Ectodermal cell (in vitro differentiated cells): ENCODE results near the gene LCP2.

Experiments used
- H3K27ac ChIP-seq: 2 replicates; pipeline ENCODE4 v1.7.0; 2013; ENCODE audit warnings: mild to moderate bottlenecking, low read depth, low read length; ENCODE audit not compliant: insufficient read depth, poor library complexity, severe bottlenecking
- H3K27me3 ChIP-seq: 2 replicates; pipeline ENCODE4 v1.7.0; 2013; ENCODE audit warnings: mild to moderate bottlenecking, low read length; ENCODE audit not compliant: insufficient read depth, control insufficient read depth, poor library complexity, severe bottlenecking
- H3K36me3 ChIP-seq: one replicate; pipeline ENCODE4 v1.7.0; 2013; ENCODE audit warnings: low read length; ENCODE audit not compliant: control insufficient read depth, insufficient read depth
- H3K4me1 ChIP-seq: one replicate; pipeline ENCODE4 v1.7.0; 2013; ENCODE audit warnings: low read length; ENCODE audit not compliant: control insufficient read depth, insufficient read depth
- H3K4me3 ChIP-seq: 2 replicates; pipeline ENCODE4 v1.7.0; 2013; ENCODE audit warnings: low read depth, low read length, control low read depth; ENCODE audit not compliant: insufficient read depth
- H3K9me3 ChIP-seq: 2 replicates; pipeline ENCODE4 v1.7.0; 2013; ENCODE audit warnings: mild to moderate bottlenecking, low read length, moderate library complexity; ENCODE audit not compliant: control insufficient read depth
- WGBS, 2 experiments: methylation state at CpG; one replicate each; pipeline ENCODE4 v1.1.7; 2013; ENCODE audit warnings: missing lambda C conversion rate in 2 of 2; 5-methylcytosine and 5-hydroxymethylcytosine counted together

Gene LCP2

GRCh38 chr5:170223360-170223759 is 74.2 kb downstream of the LCP2 start:
- Histone ChIP-seq H3K4me3 (no peak overlapping the region), H3K36me3 (no peaks in the 10 kb centered on the region), H3K9me3 (no peaks in the 10 kb centered on the region), H3K4me1 (peaks cover 8% of the 10 kb centered on the region), H3K27ac (no peak overlapping the region), H3K27me3 (no peaks in the 10 kb centered on the region)

GRCh38 chr5:170221327-170221741 is 76.2 kb downstream of the LCP2 start:
- WGBS, 2 experiments, result 30 to 35% methylated on average over 5 to 6 of the region's 6 CpGs
- no peaks in the 10 kb centered on the region for H3K9me3 ChIP-seq
- H3K27me3 ChIP-seq, result peaks cover 5% of the 10 kb centered on the region
- no peak overlapping the region for H3K4me3 ChIP-seq
- H3K27ac ChIP-seq, result peak overlapping the region; percentile 85
- H3K36me3 ChIP-seq, result no peaks in the 10 kb centered on the region
- peaks cover 8% of the 10 kb centered on the region for H3K4me1 ChIP-seq

- Histone ChIP-seq H3K36me3 (no peaks in the 10 kb centered on the region), H3K27ac (no peak overlapping the region), H3K9me3 (no peaks in the 10 kb centered on the region), H3K27me3 (peaks cover 5% of the 10 kb centered on the region), H3K4me3 (no peak overlapping the region), H3K4me1 (peaks cover 8% of the 10 kb centered on the region)
- 87 to 88% methylated on average over 2 of the region's 2 CpGs for WGBS, 2 experiments
Observed at GRCh38 chr5:170220191-170220590, 77.4 kb downstream of the LCP2 start.

- WGBS, 2 experiments, result 91 to 95% methylated on average over 2 of the region's 2 CpGs
- Histone ChIP-seq H3K36me3 (no peaks in the 10 kb centered on the region), H3K4me3 (no peak overlapping the region), H3K4me1 (peaks cover 8% of the 10 kb centered on the region), H3K27me3 (peaks cover 5% of the 10 kb centered on the region), H3K27ac (no peak overlapping the region), H3K9me3 (no peaks in the 10 kb centered on the region)
Observed at GRCh38 chr5:170219615-170220014, 78.0 kb downstream of the LCP2 start.

GRCh38 chr5:170218726-170219125 is 78.9 kb downstream of the LCP2 start:
- no peak overlapping the region for H3K4me3 ChIP-seq
- no peak overlapping the region for H3K27ac ChIP-seq
- WGBS, 2 experiments, result 82 to 91% methylated on average over 1 of the region's 1 CpG
- H3K27me3 ChIP-seq, result peaks cover 5% of the 10 kb centered on the region
- H3K36me3 ChIP-seq, result no peaks in the 10 kb centered on the region
- H3K4me1 ChIP-seq, result peaks cover 8% of the 10 kb centered on the region
- no peaks in the 10 kb centered on the region for H3K9me3 ChIP-seq

- 89 to 92% methylated on average over 5 of the region's 5 CpGs for WGBS, 2 experiments
- H3K36me3 ChIP-seq, result no peaks in the 10 kb centered on the region
- H3K4me3 ChIP-seq, result no peak overlapping the region
- no peak overlapping the region for H3K27ac ChIP-seq
- H3K4me1 ChIP-seq, result peaks cover 8% of the 10 kb centered on the region
- no peaks in the 10 kb centered on the region for H3K9me3 ChIP-seq
- peaks cover 5% of the 10 kb centered on the region for H3K27me3 ChIP-seq
Observed at GRCh38 chr5:170217831-170218230, 79.7 kb downstream of the LCP2 start.

GRCh38 chr5:170216257-170216864 is 81.2 kb downstream of the LCP2 start:
- Histone ChIP-seq H3K27ac (no peak overlapping the region), H3K4me3 (no peak overlapping the region), H3K27me3 (peaks cover 5% of the 10 kb centered on the region), H3K9me3 (no peaks in the 10 kb centered on the region), H3K4me1 (peaks cover 8% of the 10 kb centered on the region), H3K36me3 (no peaks in the 10 kb centered on the region)

DNA sequence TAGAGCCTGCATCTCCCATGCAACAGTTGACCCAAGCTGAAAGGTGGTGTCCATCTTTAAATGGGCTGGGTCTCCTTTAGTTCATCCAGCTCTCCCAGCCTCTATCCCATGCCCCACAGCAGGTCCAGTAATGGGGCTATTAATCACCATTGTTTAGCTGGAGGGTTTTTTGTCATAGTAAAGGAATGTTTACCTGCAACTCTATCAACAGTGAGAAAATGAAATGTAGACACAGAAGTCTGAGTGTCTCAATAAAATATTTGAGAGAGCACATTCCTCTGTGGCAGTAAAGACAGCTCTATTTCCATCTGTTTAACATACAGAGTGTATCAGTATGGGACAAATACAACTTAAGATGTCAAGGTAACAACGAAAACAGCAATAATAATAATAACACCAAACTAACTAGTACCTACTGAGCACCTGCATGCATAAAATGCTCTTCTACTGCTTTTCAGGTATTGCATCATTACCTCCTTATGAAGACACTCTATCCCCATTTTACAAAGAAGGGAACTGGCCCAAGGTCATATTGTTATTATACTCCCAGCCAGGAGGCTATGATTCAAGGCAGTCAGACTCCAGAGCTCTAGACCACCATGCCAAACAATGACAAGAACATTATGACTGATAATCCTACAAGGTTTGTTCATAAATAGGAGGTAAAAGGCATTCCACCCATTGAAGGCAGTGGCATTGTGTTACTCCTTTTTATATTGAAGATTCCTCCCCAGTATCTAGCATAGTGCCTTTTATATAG is 85.8 kb downstream of the LCP2 start:
- WGBS, 2 experiments, result 83 to 90% methylated on average over 1 of the region's 1 CpG
- Histone ChIP-seq H3K4me1 (no peaks in the 10 kb centered on the region), H3K4me3 (no peak overlapping the region)

GRCh38 chr5:170206958-170207357 is 90.6 kb downstream of the LCP2 start:
- Histone ChIP-seq H3K27me3 (no peaks in the 10 kb centered on the region), H3K4me3 (no peak overlapping the region), H3K27ac (no peak overlapping the region), H3K9me3 (no peaks in the 10 kb centered on the region), H3K36me3 (no peaks in the 10 kb centered on the region), H3K4me1 (no peaks in the 10 kb centered on the region)
- 93 to 96% methylated on average over 8 of the region's 8 CpGs for WGBS, 2 experiments

More for the DNA sequence above, 85.8 kb downstream of the LCP2 start:
- Histone ChIP-seq H3K36me3 (no peaks in the 10 kb centered on the region), H3K27ac (no peak overlapping the region), H3K27me3 (no peaks in the 10 kb centered on the region), H3K9me3 (no peaks in the 10 kb centered on the region)

DNA sequence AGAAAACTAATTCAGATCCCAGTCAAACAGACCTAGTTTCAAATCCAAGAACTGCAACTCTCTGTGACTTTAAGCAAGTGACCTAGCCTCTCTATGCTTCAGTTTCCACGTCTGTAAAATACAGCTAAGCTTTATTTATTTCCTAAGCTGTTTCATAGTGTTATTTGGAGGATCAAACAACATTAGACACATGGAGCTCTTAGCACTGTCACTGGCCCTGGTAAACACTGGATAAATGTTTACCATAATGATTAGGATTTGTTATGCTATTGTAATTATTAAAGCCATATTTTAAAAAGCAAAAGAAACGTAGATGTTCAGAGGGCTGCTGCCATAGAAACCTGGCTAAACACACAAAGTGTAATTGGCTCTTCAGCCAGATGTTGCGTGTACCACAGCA is 91.4 kb downstream of the LCP2 start:
- no peaks in the 10 kb centered on the region for H3K36me3 ChIP-seq
- H3K27ac ChIP-seq, result no peak overlapping the region
- no peaks in the 10 kb centered on the region for H3K27me3 ChIP-seq
- no peaks in the 10 kb centered on the region for H3K9me3 ChIP-seq
- 85 to 86% methylated on average over 2 to 3 of the region's 3 CpGs for WGBS, 2 experiments
- no peak overlapping the region for H3K4me3 ChIP-seq
- no peaks in the 10 kb centered on the region for H3K4me1 ChIP-seq
